Chondrocyte (in vitro differentiated cells): ENCODE results near the gene IQCH. TPM values are rescaled to one million over a fixed set of nuclear protein-coding genes. Genes with fewer than 3 reads are reported as not detected.

ENCODE experiments used
- DNase-seq: peaks from one replicate; pipeline ENCODE4 v3.0.0; 2021; ENCODE audit warnings: mixed read lengths, low spot score
- H3K27ac Mint-ChIP-seq: one replicate; pipeline ENCODE4 v1.8.0; 2021; ENCODE audit warnings: mild to moderate bottlenecking, moderate library complexity, mixed read lengths; ENCODE audit not compliant: unreplicated experiment
- H3K27me3 Mint-ChIP-seq: 2 replicates; pipeline ENCODE4 v1.8.0; 2021; ENCODE audit warnings: low read depth, mixed read lengths
- H3K36me3 Mint-ChIP-seq: 2 replicates; pipeline ENCODE4 v1.8.0; 2021; ENCODE audit warnings: low read depth, mixed read lengths
- H3K4me1 Mint-ChIP-seq: 2 replicates; pipeline ENCODE4 v1.8.0; 2021; ENCODE audit warnings: low read depth, mild to moderate bottlenecking, mixed read lengths
- H3K4me3 Mint-ChIP-seq: one replicate; pipeline ENCODE4 v1.8.0; 2021; ENCODE audit warnings: mild to moderate bottlenecking, moderate library complexity, mixed read lengths; ENCODE audit not compliant: unreplicated experiment
- H3K9me3 Mint-ChIP-seq: 2 replicates; pipeline ENCODE4 v1.8.0; 2021; ENCODE audit warnings: low read depth, mixed read lengths
- CTCF ChIP-seq: fragments of 200-600 bp; sonication (generic); IDR thresholded peaks from 2 replicates; pipeline ENCODE4 v1.5.0; 2021; ENCODE audit warnings: antibody characterized with exemption, mild to moderate bottlenecking, moderate library complexity
- total RNA-seq: library from RNA; stranded (reverse); gene quantifications from 3 replicates; pipeline ENCODE4 v1.2.1, GENCODE V29; 2021

IQCH gene
- total RNA-seq, 1 donor from 2014 or later, result 1.0 TPM

- no peak overlapping the region for H3K27ac Mint-ChIP-seq
- no peaks in the 10 kb centered on the region for H3K4me1 Mint-ChIP-seq
Measured at GRCh38 chr15:67335534-67336222, 81.1 kb downstream of the IQCH start.

GRCh38 chr15:67340630-67341029 is 86.0 kb downstream of the IQCH start:
- no peaks in the 10 kb centered on the region for H3K27me3 Mint-ChIP-seq
- no peaks in the 10 kb centered on the region for H3K4me1 Mint-ChIP-seq
- no peak overlapping the region for H3K4me3 Mint-ChIP-seq
- peaks cover 13% of the 10 kb centered on the region for H3K9me3 Mint-ChIP-seq
- no peak overlapping the region for H3K27ac Mint-ChIP-seq
- no peak for TF ChIP-seq CTCF
- peaks cover 6% of the 10 kb centered on the region for H3K36me3 Mint-ChIP-seq
- DNase-seq, result no peak

More at GRCh38 chr15:67335534-67336222, 81.1 kb downstream of the IQCH start:
- no peak for TF ChIP-seq CTCF
- no peak overlapping the region for H3K4me3 Mint-ChIP-seq
- no peaks in the 10 kb centered on the region for H3K9me3 Mint-ChIP-seq
- DNase-seq, result no peak
- no peaks in the 10 kb centered on the region for H3K36me3 Mint-ChIP-seq
- no peaks in the 10 kb centered on the region for H3K27me3 Mint-ChIP-seq

GRCh38 chr15:67341539-67341938 is 87.0 kb downstream of the IQCH start:
- H3K36me3 Mint-ChIP-seq, result peaks cover 6% of the 10 kb centered on the region
- H3K27ac Mint-ChIP-seq, result no peak overlapping the region
- H3K27me3 Mint-ChIP-seq, result no peaks in the 10 kb centered on the region

GRCh38 chr15:67343206-67343605 is 88.6 kb downstream of the IQCH start:
- Mint-ChIP-seq H3K36me3 (peaks cover 17% of the 10 kb centered on the region), H3K4me3 (no peak overlapping the region), H3K27me3 (no peaks in the 10 kb centered on the region), H3K27ac (no peak overlapping the region), H3K9me3 (peaks cover 29% of the 10 kb centered on the region), H3K4me1 (no peaks in the 10 kb centered on the region)
- no peak for DNase-seq
- no peak for TF ChIP-seq CTCF

More at GRCh38 chr15:67341539-67341938, 87.0 kb downstream of the IQCH start:
- H3K4me3 Mint-ChIP-seq, result no peak overlapping the region
- no peak for TF ChIP-seq CTCF
- DNase-seq, result no peak
- peaks cover 13% of the 10 kb centered on the region for H3K9me3 Mint-ChIP-seq
- no peaks in the 10 kb centered on the region for H3K4me1 Mint-ChIP-seq

- peaks cover 23% of the 10 kb centered on the region for H3K36me3 Mint-ChIP-seq
- H3K27me3 Mint-ChIP-seq, result no peaks in the 10 kb centered on the region
- H3K4me3 Mint-ChIP-seq, result no peak overlapping the region
- H3K9me3 Mint-ChIP-seq, result peaks cover 50% of the 10 kb centered on the region
- no peak for DNase-seq
- H3K4me1 Mint-ChIP-seq, result no peaks in the 10 kb centered on the region
- TF ChIP-seq CTCF, result no peak
- no peak overlapping the region for H3K27ac Mint-ChIP-seq
Measured at GRCh38 chr15:67349634-67350033, 95.0 kb downstream of the IQCH start.
